ENCODE measurements around the gene NPAS1. TPM values are rescaled to one million over a fixed set of nuclear protein-coding genes. Genes with fewer than 3 reads are reported as not detected.

NPAS1 gene
- total and polyA plus RNA-seq, 2 of the 8 experiments (the other 6 are each of a cell fraction or from before 2014, with no cell fraction given), result 9.9 to 13.9 TPM

DNA sequence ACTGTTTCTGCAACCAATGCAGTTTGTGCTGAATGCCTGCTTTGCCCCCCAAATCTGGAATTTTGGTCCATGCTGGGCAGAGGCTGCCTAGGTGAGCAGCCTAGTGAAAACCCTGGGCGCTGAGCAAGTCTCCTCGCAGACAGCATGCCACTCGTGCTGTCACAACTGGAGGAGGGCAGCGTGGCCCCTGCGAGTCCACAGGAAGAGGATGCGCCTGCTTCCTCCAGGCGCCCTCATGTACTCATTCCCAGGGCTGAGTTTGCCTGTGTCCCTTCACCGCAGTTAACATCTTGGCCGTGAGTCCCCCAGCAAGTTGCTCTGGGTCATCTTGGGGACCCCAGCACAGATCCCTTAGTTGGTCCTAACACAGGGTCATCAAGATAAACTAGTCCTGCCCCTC is 55.0 kb downstream of the NPAS1 start:
- H3K4me2 ChIP-seq (ENCODE audit: insufficient read depth in 1 of 2, low read depth in 2 of 2, low read length in 2 of 2), result no peak overlapping the region
- H3K14ac ChIP-seq (ENCODE audit: insufficient read length), result no peak overlapping the region
- H3K36me3 ChIP-seq (ENCODE audit: control insufficient read depth in 2 of 4, insufficient read depth in 4 of 4, low read length in 3 of 4), result peaks cover 17 to 63% (median 42%) of the 10 kb centered on the region in 4 experiments; a peak in 7 of 8 replicates
- no peak overlapping the region for H2AK5ac ChIP-seq (ENCODE audit: low read depth, low read length)
- H3K23ac ChIP-seq (ENCODE audit: insufficient read length), result no peak overlapping the region
- WGBS, 2 experiments (ENCODE audit: extremely low coverage in 1 of 2, insufficient coverage in 1 of 2, insufficient read length in 1 of 2, insufficient replicate concordance in 2 of 2, low coverage in 1 of 2, low lambda C conversion rate in 2 of 2, missing lambda C conversion rate in 1 of 2), result 93% methylated on average over 9 of the region's 9 CpGs; no CpG with 5 or more reads in 1 of the 2 experiments
- no peak overlapping the region for H3K9ac ChIP-seq (replicated peaks in 1 of 4; ENCODE audit: extremely low read depth in 1 of 4, low read depth in 3 of 4, low read length in 3 of 4)
- H3K79me1 ChIP-seq (ENCODE audit: low read depth, low read length), result peaks cover 5% of the 10 kb centered on the region
- no peaks in the 10 kb centered on the region for H3K4me1 ChIP-seq (replicated peaks in 1 of 4; ENCODE audit: control insufficient read depth in 3 of 4, insufficient read depth in 4 of 4, low read length in 3 of 4)
- FAIRE-seq, result no peak
- H3K9me3 ChIP-seq (ENCODE audit: insufficient read depth in 2 of 2, low read depth in 1 of 2, low read length in 1 of 2), result no peaks in the 10 kb centered on the region
- no peak overlapping the region for H3K4ac ChIP-seq (replicated peaks; ENCODE audit: insufficient read length, low read depth, low read length)
- peaks cover 0 to 13% of the 10 kb centered on the region in 2 experiments; a peak in 2 of 4 replicates for H3K79me2 ChIP-seq (ENCODE audit: control insufficient read depth in 1 of 2, insufficient read depth in 2 of 2, low read length in 2 of 2)
- H4K5ac ChIP-seq (ENCODE audit: insufficient read length, low read depth, low read length), result no peak overlapping the region
- H2BK12ac ChIP-seq (ENCODE audit: low read depth, low read length), result no peak overlapping the region
- H3K4me3 ChIP-seq (ENCODE audit: extremely low read depth in 1 of 4, insufficient read depth in 2 of 4, low read depth in 3 of 4, low read length in 4 of 4), result no peak overlapping the region
- no peak overlapping the region for H2BK20ac ChIP-seq (ENCODE audit: low read length)
- ChIA-PET POLR2A (ENCODE audit: partially characterized antibody) (interaction anchor here (1.2 to 2.2 kb wide), 2 partner anchors 11 to 27 kb away, joined by 4 to 7 read pairs; no protein-coding TSS in a partner anchor), CTCF (ENCODE audit: partially characterized antibody) (interaction anchor here (2.5 kb wide), 1 partner anchor 62 kb away, joined by 8 read pairs; no protein-coding TSS in a partner anchor)
- H2BK5ac ChIP-seq (ENCODE audit: low read depth, low read length), result no peak overlapping the region
- H4K20me1 ChIP-seq (replicated peaks in 1 of 2; ENCODE audit: control insufficient read depth in 1 of 2, insufficient read depth in 2 of 2, low read length in 2 of 2), result peaks cover 9 to 26% of the 10 kb centered on the region in 2 experiments
- H2AFZ ChIP-seq (ENCODE audit: low read length), result no peak overlapping the region
- H3K56ac ChIP-seq (replicated peaks; ENCODE audit: insufficient read length, low read depth, low read length), result no peak overlapping the region
- H2BK15ac ChIP-seq (ENCODE audit: low read length), result no peak overlapping the region
- no peak overlapping the region for H2BK120ac ChIP-seq (replicated peaks; ENCODE audit: low read depth, low read length)
- no peak for DNase-seq (ENCODE audit: low read depth in 1 of 2, low spot score in 2 of 2)
- H3K23me2 ChIP-seq (ENCODE audit: low read depth, low read length), result no peaks in the 10 kb centered on the region
- H3K18ac ChIP-seq (ENCODE audit: extremely low read depth, low read length), result no peak overlapping the region
- peak overlapping the region; percentile 29; the same call in 1 of the 2 replicates for H4K8ac ChIP-seq (ENCODE audit: extremely low read depth, insufficient read depth, low read length)
- no peaks in the 10 kb centered on the region for H3K27me3 ChIP-seq (replicated peaks in 1 of 4; ENCODE audit: control insufficient read depth in 3 of 4, extremely low read depth in 1 of 4, insufficient read depth in 3 of 4, low read length in 3 of 4)
- no peak overlapping the region for H4K91ac ChIP-seq (replicated peaks; ENCODE audit: insufficient read length, low read length)
- H3K27ac ChIP-seq (ENCODE audit: low read depth, low read length), result no peak overlapping the region
- TF ChIP-seq HDAC6 (IDR thresholded peaks at IDR 0.05; ENCODE audit: low read depth, low read length) (no peak), CHD1 (IDR thresholded peaks at IDR 0.05; ENCODE audit: low read depth, low read length) (no peak), SP2 (IDR thresholded peaks at IDR 0.05; ENCODE audit: low read length) (no peak)
